Endothelial cell of umbilical vein (primary cell): ENCODE measurements around the gene CHCHD4. TPM values are rescaled to one million over a fixed set of nuclear protein-coding genes. Genes with fewer than 3 reads are reported as not detected.

ENCODE experiments used
- BruUV-seq: library from RNA; stranded (reverse); fragments of 400-500 nt; replicated peaks from 2 replicates; lab custom pipeline; 2021; lab: Mats Ljungman, UMichigan
- CTCF ChIA-PET: fragments of 300-600, 350-600 bp; sonication (Branson Sonifier 250); formaldehyde crosslinking; loops from one replicate; lab custom pipeline; 2021; ENCODE audit warnings: antibody characterized with exemption, inconsistent platforms; lab: Charles Lee
- POLR2A ChIA-PET: fragments of 300-600, 350-600 bp; sonication (Branson Sonifier 250); formaldehyde crosslinking; loops from one replicate; lab custom pipeline; 2021; ENCODE audit warnings: antibody characterized with exemption, inconsistent platforms; lab: Charles Lee
- DNase-seq: peaks from one replicate; pipeline ENCODE4 v3.0.0-alpha.2; 2011; ENCODE audit warnings: low read depth, low spot score
- FAIRE-seq: peaks from 2 replicates; lab custom pipeline; 2011; peaks lifted over from hg19 to GRCh38; lab: Jason Lieb, UNC
- H2AFZ ChIP-seq: 2 replicates; pipeline ENCODE4 v1.6.0; 2012; ENCODE audit warnings: low read depth, low read length, control low read depth, inconsistent platforms
- H3K27ac ChIP-seq: 2 replicates; pipeline ENCODE4 v1.5.1; 2011; ENCODE audit warnings: low read depth, mild to moderate bottlenecking, control low read depth, low read length, moderate library complexity; ENCODE audit not compliant: insufficient read depth
- H3K27me3 ChIP-seq, 2 experiments: 2 replicates each; pipeline versions ENCODE4 v1.6.0 to v1.6.1; 2011; ENCODE audit warnings: low read length in 2 of 2, mixed read lengths in 1 of 2; ENCODE audit not compliant: control insufficient read depth in 2 of 2, insufficient read depth in 2 of 2
- H3K36me3 ChIP-seq, 2 experiments: 2 replicates in 1 of 2; 3 replicates in 1 of 2; pipeline ENCODE4 v1.5.1; 2011; ENCODE audit warnings: low read length in 2 of 2, mild to moderate bottlenecking in 1 of 2, moderate library complexity in 1 of 2; ENCODE audit not compliant: control insufficient read depth in 2 of 2, insufficient read depth in 2 of 2; ENCODE audit errors: extremely low read depth in 1 of 2
- H3K4me1 ChIP-seq: 3 replicates; pipeline ENCODE4 v1.5.1; 2011; ENCODE audit warnings: mild to moderate bottlenecking, low read length; ENCODE audit not compliant: control insufficient read depth, insufficient read depth; ENCODE audit errors: extremely low read depth
- H3K4me2 ChIP-seq: 2 replicates; pipeline ENCODE4 v1.6.1; 2011; ENCODE audit warnings: low read length, control low read depth, mixed read lengths; ENCODE audit not compliant: insufficient read depth
- H3K4me3 ChIP-seq, 3 experiments: fragments of 200-600 bp in 1 of 3; sonication (generic), shearing (Covaris generic) in 1 of 3; replicated peaks in 1 of 3; 2 replicates each; pipeline ENCODE4 v1.5.1; 2011 to 2016; ENCODE audit warnings: control low read depth in 3 of 3, low read length in 3 of 3, mild to moderate bottlenecking in 2 of 3, inconsistent platforms in 1 of 3, low read depth in 1 of 3, moderate library complexity in 1 of 3; ENCODE audit not compliant: insufficient read depth in 1 of 3
- H3K79me2 ChIP-seq: 2 replicates; pipeline ENCODE4 v1.6.0; 2012; ENCODE audit warnings: low read length, inconsistent platforms; ENCODE audit not compliant: control insufficient read depth, insufficient read depth
- H3K9ac ChIP-seq: replicated peaks from 2 replicates; pipeline ENCODE3; 2011; ENCODE audit warnings: low read length, control low read depth; ENCODE audit not compliant: insufficient read depth; ENCODE audit errors: extremely low read depth
- H3K9me1 ChIP-seq: replicated peaks from 3 replicates; pipeline ENCODE4 v1.6.0; 2011; ENCODE audit warnings: mild to moderate bottlenecking, low read length; ENCODE audit not compliant: control insufficient read depth, insufficient read depth; ENCODE audit errors: extremely low read depth
- H3K9me3 ChIP-seq: replicated peaks from 2 replicates; pipeline ENCODE4 v1.5.1; 2012; ENCODE audit warnings: low read length, inconsistent platforms; ENCODE audit not compliant: control insufficient read depth, insufficient read depth
- H4K20me1 ChIP-seq: replicated peaks from 2 replicates; pipeline ENCODE3; 2011; ENCODE audit warnings: mild to moderate bottlenecking, low read length; ENCODE audit not compliant: control insufficient read depth, insufficient read depth; ENCODE audit errors: extremely low read depth
- CTCF ChIP-seq, 2 donors: IDR thresholded peaks; 1 replicate in 1 of 2; 2 replicates in 1 of 2; pipeline ENCODE4 v1.5.1; 2011; ENCODE audit warnings: low read length in 2 of 2, mild to moderate bottlenecking in 2 of 2, moderate library complexity in 2 of 2, control low read depth in 1 of 2, inconsistent platforms in 1 of 2, low read depth in 1 of 2; ENCODE audit not compliant: insufficient read depth in 1 of 2; ENCODE audit errors: extremely low read depth in 1 of 2
- EZH2 ChIP-seq: IDR thresholded peaks from 2 replicates; pipeline ENCODE4 v1.6.1; 2012; ENCODE audit warnings: borderline replicate concordance, low read depth, mild to moderate bottlenecking, moderate library complexity, low read length, inconsistent platforms; ENCODE audit not compliant: severe bottlenecking
- FOS ChIP-seq: IDR thresholded peaks from 2 replicates; pipeline ENCODE4 v1.6.1; 2011; ENCODE audit warnings: mild to moderate bottlenecking, low read length, moderate library complexity, borderline replicate concordance; ENCODE audit not compliant: insufficient read depth
- GATA2 ChIP-seq: IDR thresholded peaks from 2 replicates; pipeline ENCODE4 v1.7.0; 2011; ENCODE audit warnings: low read depth, mild to moderate bottlenecking, moderate library complexity, mixed read lengths, low read length; ENCODE audit not compliant: insufficient read length, insufficient read depth
- JUN ChIP-seq: IDR thresholded peaks from 2 replicates; pipeline ENCODE4 v1.6.1; 2011; ENCODE audit warnings: borderline replicate concordance, low read depth; ENCODE audit not compliant: insufficient read length, insufficient read depth
- MAX ChIP-seq: IDR thresholded peaks from 2 replicates; pipeline ENCODE4 v1.6.1; 2011; ENCODE audit not compliant: insufficient read depth, insufficient read length
- MYC ChIP-seq: IDR thresholded peaks from one replicate; pipeline ENCODE4 v1.6.1; 2011; ENCODE audit warnings: mild to moderate bottlenecking, low read depth, low read length
- POLR2A ChIP-seq: IDR thresholded peaks from 2 replicates; pipeline ENCODE4 v1.6.1; 2012; ENCODE audit warnings: low read depth, mild to moderate bottlenecking, control low read depth, low read length
- POLR2AphosphoS5 ChIP-seq: IDR thresholded peaks from 2 replicates; pipeline ENCODE4 v1.6.1; 2012; ENCODE audit warnings: low read depth, mild to moderate bottlenecking, control low read depth, low read length, moderate library complexity; ENCODE audit not compliant: insufficient read depth
- dilution Hi-C: fragments of 300-500 bp; cut with MboI; formaldehyde crosslinking; loops from one replicate; pipeline ENCODE4 v1.15.0; 2019; ENCODE audit warnings: low sequenced_read_pairs; ENCODE audit not compliant: extremely low pct_ligation_motif_present
- intact Hi-C: fragments of 100-400 bp; cut with micrococcal nuclease; formaldehyde crosslinking; loops from one replicate; pipeline ENCODE4 v1.10.0; 2022
- polyA plus RNA-seq, 4 experiments: library from polyadenylated mRNA; depleted of rRNA in 3 of 4; stranded (reverse) in 3 of 4; unstranded in 1 of 4; fragments of >200 nt; gene quantifications; 2 replicates each; pipeline versions ENCODE4 v1.2.1 to v1.2.3, GENCODE V29; 2011 to 2012; ENCODE audit warnings: missing spikeins in 1 of 4
- total RNA-seq: library from RNA; stranded (reverse); gene quantifications from 2 replicates; pipeline ENCODE4 v1.2.3, GENCODE V29; 2021

Gene CHCHD4
- total and polyA plus RNA-seq, 2 donors (not counting 3 experiments of a cell fraction or from before 2014, with no cell fraction given): 8.5 to 13.6 TPM

GRCh38 chr3:14153663-14154062, 29.0 kb upstream of the CHCHD4 start:
- H3K27ac ChIP-seq: no peak overlapping the region
- intact Hi-C loops (no loop called here), dilution Hi-C loops (no loop called here)
- DNase-seq (no peak), FAIRE-seq (no peak)
- no TSS peak for BruUV-seq
- no peak overlapping the region for H3K4me3 ChIP-seq
- ChIA-PET POLR2A (no interaction called here), CTCF (interaction anchor here (1.2 to 2.3 kb wide), 4 partner anchors 9 to 257 kb away, joined by 5 to 8 read pairs (median 6); no protein-coding TSS in a partner anchor)
- TF ChIP-seq EZH2: no peak
- peaks cover 12 to 26% of the 10 kb centered on the region in 2 experiments for H3K36me3 ChIP-seq
- peaks cover 2% of the 10 kb centered on the region for H3K4me1 ChIP-seq
- no peaks in the 10 kb centered on the region for H4K20me1 ChIP-seq
- no peaks in the 10 kb centered on the region for H3K27me3 ChIP-seq
- no peaks in the 10 kb centered on the region for H3K9me3 ChIP-seq
- H3K9ac ChIP-seq: no peak overlapping the region
- no peaks in the 10 kb centered on the region for H3K9me1 ChIP-seq
- no peak overlapping the region for H3K4me2 ChIP-seq
- H2AFZ ChIP-seq: no peak overlapping the region
- no peaks in the 10 kb centered on the region for H3K79me2 ChIP-seq

GRCh38 chr3:14152963-14153355, 28.3 kb upstream of the CHCHD4 start:
- Histone ChIP-seq H4K20me1 (no peaks in the 10 kb centered on the region), H3K27me3 (no peaks in the 10 kb centered on the region), H3K9me3 (no peaks in the 10 kb centered on the region), H3K4me1 (peaks cover 2% of the 10 kb centered on the region), H3K36me3 (peaks cover 5 to 23% of the 10 kb centered on the region in 2 experiments), H3K27ac (no peak overlapping the region), H3K4me2 (no peak overlapping the region), H3K9ac (no peak overlapping the region), H3K4me3 (no peak overlapping the region), H3K9me1 (no peaks in the 10 kb centered on the region), H3K79me2 (no peaks in the 10 kb centered on the region), H2AFZ (no peak overlapping the region)
- dilution Hi-C loops: no loop called here
- POLR2A ChIA-PET: no interaction called here
- FAIRE-seq (no peak), DNase-seq (no peak)
- intact Hi-C loops: no loop called here
- CTCF ChIA-PET: interaction anchor here (0.6 to 2.3 kb wide), 9 partner anchors 8 to 256 kb away, joined by 3 to 8 read pairs (median 5); partner anchors contain the start of genes LSM3 and XPC
- BruUV-seq: no TSS peak
- TF ChIP-seq POLR2AphosphoS5 (no peak), MYC (no peak), FOS (no peak), POLR2A (no peak), MAX (no peak), GATA2 (no peak), CTCF (IDR thresholded peaks at IDR 0.05; ENCODE audit: extremely low read depth in 1 of 2, insufficient read depth in 1 of 2, low read depth in 1 of 2, low read length in 2 of 2) (no peak), JUN (no peak)
